Measurements from ENCODE around the gene UNK. TPM values are rescaled to one million over a fixed set of nuclear protein-coding genes. Genes with fewer than 3 reads are reported as not detected.

The UNK gene
- total and polyA plus RNA-seq, 4 donors, result 15.5 to 72.4 (median 25.7) TPM

- DNase-seq, result no peak
- TF ChIP-seq CTCF (IDR thresholded peaks at IDR 0.05; ENCODE audit: control extremely low read depth, extremely low read depth), result no peak
These were observed 32.2 kb upstream of the UNK start for GRCh38 chr17:75752405-75752709.

DNA sequence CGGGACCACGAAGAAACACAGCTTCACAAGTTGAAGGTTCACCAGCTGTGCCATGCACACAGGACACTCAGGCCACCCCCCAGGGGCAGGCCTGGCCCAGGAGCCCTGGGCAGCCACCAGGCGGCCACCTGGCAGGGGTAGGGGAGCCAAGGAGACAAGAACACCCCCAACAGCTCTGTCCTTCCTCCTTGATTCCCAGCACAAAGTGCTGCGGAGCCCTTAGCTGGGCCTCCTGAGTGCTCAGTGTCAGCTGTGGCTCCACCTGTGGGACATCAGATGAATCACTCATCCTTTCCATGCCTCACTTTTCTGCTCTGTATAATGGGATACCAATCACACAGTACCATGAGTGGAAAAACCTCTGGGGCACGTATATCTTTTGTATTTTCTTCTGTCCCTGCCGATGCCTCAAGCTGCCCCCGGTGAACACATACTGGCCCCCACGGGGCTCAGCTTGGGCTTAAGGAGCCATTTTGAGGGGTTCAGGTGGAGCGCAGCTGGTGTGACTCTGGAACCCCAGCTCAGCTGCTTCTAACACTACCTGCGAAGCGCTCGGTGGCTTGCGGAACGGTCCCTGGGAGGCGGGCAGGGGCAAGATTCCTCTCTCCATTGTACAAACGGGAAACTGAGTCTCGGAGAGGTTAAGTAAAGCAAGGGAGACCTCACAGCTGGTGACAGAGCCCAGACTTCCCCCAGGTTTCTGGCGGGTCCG, 31.6 kb upstream of the UNK start:
- no peaks in the 10 kb centered on the region for H3K27me3 ChIP-seq (ENCODE audit: control insufficient read depth in 3 of 3, insufficient read depth in 3 of 3, low read length in 2 of 3)
- no peak for TF ChIP-seq CTCF (IDR thresholded peaks at IDR 0.05; ENCODE audit: control extremely low read depth, extremely low read depth)
- no peak overlapping the region for H3K4me3 ChIP-seq
- H3K27ac ChIP-seq (ENCODE audit: low read depth in 1 of 2, low read length in 1 of 2), result no peak overlapping the region
- H3K9me3 ChIP-seq (ENCODE audit: control insufficient read depth in 4 of 4, insufficient read depth in 3 of 4, low read length in 3 of 4), result no peaks in the 10 kb centered on the region
- peaks cover 0 to 16% (median 0%) of the 10 kb centered on the region in 4 donors for H3K36me3 ChIP-seq (ENCODE audit: control insufficient read depth in 4 of 4, insufficient read depth in 4 of 4, low read length in 4 of 4)
- ATAC-seq (ENCODE audit: insufficient read depth, low FRiP score), result no peak
- 70 to 73% methylated on average over 19 of the region's 19 CpGs for WGBS, 2 donors
- no peak overlapping the region for H3K9ac ChIP-seq (ENCODE audit: insufficient read depth in 1 of 2, low read length in 2 of 2)
- H3K4me1 ChIP-seq (ENCODE audit: control insufficient read depth in 5 of 5, insufficient read depth in 5 of 5, low read length in 5 of 5), result peaks cover 0 to 17% (median 2%) of the 10 kb centered on the region in 5 donors
- DNase-seq, result no peak

More at GRCh38 chr17:75752405-75752709, 32.2 kb upstream of the UNK start:
- WGBS, 2 donors, result 92 to 96% methylated on average over 10 of the region's 10 CpGs
- no peaks in the 10 kb centered on the region for H3K9me3 ChIP-seq (ENCODE audit: control insufficient read depth in 4 of 4, insufficient read depth in 3 of 4, low read length in 3 of 4)
- H3K36me3 ChIP-seq (ENCODE audit: control insufficient read depth in 4 of 4, insufficient read depth in 4 of 4, low read length in 4 of 4), result peaks cover 0 to 10% (median 0%) of the 10 kb centered on the region in 4 donors
- no peak overlapping the region for H3K27ac ChIP-seq (ENCODE audit: low read depth in 1 of 2, low read length in 1 of 2)
- H3K4me1 ChIP-seq (ENCODE audit: control insufficient read depth in 5 of 5, insufficient read depth in 5 of 5, low read length in 5 of 5), result peaks cover 0 to 17% (median 2%) of the 10 kb centered on the region in 5 donors
- ATAC-seq (ENCODE audit: insufficient read depth, low FRiP score), result no peak
- H3K27me3 ChIP-seq (ENCODE audit: control insufficient read depth in 3 of 3, insufficient read depth in 3 of 3, low read length in 2 of 3), result no peaks in the 10 kb centered on the region
- H3K4me3 ChIP-seq, result no peak overlapping the region
- no peak overlapping the region for H3K9ac ChIP-seq (ENCODE audit: insufficient read depth in 1 of 2, low read length in 2 of 2)

DNA sequence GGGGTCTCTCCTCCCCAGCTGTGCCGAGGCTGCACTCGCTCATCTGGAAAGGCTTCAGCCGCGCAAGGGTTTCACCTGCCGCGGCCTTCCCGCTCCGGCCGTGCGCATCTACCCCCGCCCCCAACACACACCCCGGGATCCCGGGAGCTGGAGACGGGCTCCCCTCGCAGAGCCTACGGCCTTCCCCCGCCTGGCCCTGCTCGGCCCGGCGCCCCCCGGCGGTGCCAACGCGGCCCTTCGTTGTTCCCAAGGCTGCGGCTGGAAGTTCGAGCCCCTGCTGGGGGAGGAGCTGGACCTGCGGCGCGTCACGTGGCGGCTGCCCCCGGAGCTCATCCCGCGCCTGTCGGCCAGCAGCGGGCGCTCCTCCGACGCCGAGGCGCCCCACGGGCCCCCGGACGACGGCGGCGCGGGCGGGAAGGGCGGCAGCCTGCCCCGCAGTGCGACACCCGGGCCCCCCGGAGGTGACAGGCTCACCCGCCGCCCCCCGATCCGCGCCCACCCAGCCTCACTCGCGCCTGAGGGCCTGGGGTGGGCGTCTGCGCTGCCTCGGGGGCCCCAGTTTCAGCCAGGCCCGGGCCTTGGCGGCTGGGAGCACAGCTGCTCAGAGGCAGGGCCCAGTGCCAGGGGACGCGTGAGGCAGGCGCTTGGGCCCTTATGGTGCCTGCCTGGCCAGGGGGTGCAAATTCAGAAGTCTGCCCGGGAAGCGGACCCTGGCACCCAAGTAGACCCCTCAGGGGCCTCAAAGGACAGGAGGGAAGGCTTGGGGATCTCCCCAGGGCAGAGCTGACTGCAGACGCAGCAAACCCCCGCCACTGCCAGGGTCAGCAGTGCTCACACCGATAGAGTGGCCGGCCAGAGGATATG, 30.9 kb upstream of the UNK start:
- 10 to 21% methylated on average over 52 to 76 of the region's 76 CpGs for WGBS, 2 donors
- no peaks in the 10 kb centered on the region for H3K27me3 ChIP-seq (ENCODE audit: control insufficient read depth in 3 of 3, insufficient read depth in 3 of 3, low read length in 2 of 3)
- H3K4me3 ChIP-seq, result peak overlapping the region; percentile 8
- TF ChIP-seq CTCF (IDR thresholded peaks at IDR 0.05; ENCODE audit: control extremely low read depth, extremely low read depth), result peak; percentile 80
- peaks cover 0 to 17% (median 2%) of the 10 kb centered on the region in 5 donors for H3K4me1 ChIP-seq (ENCODE audit: control insufficient read depth in 5 of 5, insufficient read depth in 5 of 5, low read length in 5 of 5)
- H3K9ac ChIP-seq (ENCODE audit: insufficient read depth in 1 of 2, low read length in 2 of 2), result no peak overlapping the region
- H3K36me3 ChIP-seq (ENCODE audit: control insufficient read depth in 4 of 4, insufficient read depth in 4 of 4, low read length in 4 of 4), result peaks cover 0 to 22% (median 0%) of the 10 kb centered on the region in 4 donors
- DNase-seq (peak; percentile 73 to 83 (median 80)), ATAC-seq (ENCODE audit: insufficient read depth, low FRiP score) (peak; percentile 67)
- H3K9me3 ChIP-seq (ENCODE audit: control insufficient read depth in 4 of 4, insufficient read depth in 3 of 4, low read length in 3 of 4), result no peaks in the 10 kb centered on the region
- no peak overlapping the region for H3K27ac ChIP-seq (ENCODE audit: low read depth in 1 of 2, low read length in 1 of 2)
